Neutrophil (primary cell): ENCODE results near the gene CSRNP2.

ENCODE experiments used
- H3K27ac ChIP-seq: fragments of 200-600 bp; sonication (generic); 2 replicates; pipeline ENCODE4 v1.5.1; 2016; ENCODE audit warnings: mild to moderate bottlenecking, moderate library complexity
- H3K27me3 ChIP-seq: fragments of 200-600 bp; sonication (generic); 2 replicates; pipeline ENCODE4 v1.6.0; 2016; ENCODE audit warnings: mild to moderate bottlenecking
- H3K36me3 ChIP-seq: fragments of 200-600 bp; sonication (generic); 2 replicates; pipeline ENCODE4 v1.5.1; 2017
- H3K4me1 ChIP-seq, 2 experiments: fragments of 200-600 bp in 1 of 2; sonication (generic) in 1 of 2; 1 replicate in 1 of 2; 2 replicates in 1 of 2; pipeline versions ENCODE4 v1.5.1 to v1.6.1; 2013 to 2016; ENCODE audit warnings: low read depth in 1 of 2, low read length in 1 of 2, mild to moderate bottlenecking in 1 of 2, moderate library complexity in 1 of 2; ENCODE audit not compliant: control insufficient read depth in 1 of 2, insufficient read depth in 1 of 2
- H3K4me3 ChIP-seq, 2 experiments: fragments of 200-600 bp in 1 of 2; sonication (generic) in 1 of 2; 1 replicate in 1 of 2; 2 replicates in 1 of 2; pipeline ENCODE4 v1.5.1; 2013 to 2016; ENCODE audit warnings: low read depth in 1 of 2, low read length in 1 of 2, mild to moderate bottlenecking in 1 of 2, moderate library complexity in 1 of 2
- H3K9me3 ChIP-seq: fragments of 200-600 bp; sonication (generic); 2 replicates; pipeline ENCODE4 v1.5.1; 2016
- CTCF ChIP-seq: fragments of 200-600 bp; sonication (generic); IDR thresholded peaks from 2 replicates; pipeline ENCODE4 v1.5.1; 2016; ENCODE audit warnings: antibody characterized with exemption

Gene CSRNP2

GRCh38 chr12:51067229-51067628, 16.2 kb downstream of the CSRNP2 start:
- H3K4me3 ChIP-seq: no peak overlapping the region
- no peak overlapping the region for H3K27ac ChIP-seq
- TF ChIP-seq CTCF: no peak
- H3K9me3 ChIP-seq: no peaks in the 10 kb centered on the region
- no peaks in the 10 kb centered on the region for H3K27me3 ChIP-seq
- peaks cover 73% of the 10 kb centered on the region for H3K36me3 ChIP-seq
- peaks cover 5 to 6% of the 10 kb centered on the region in 2 experiments for H3K4me1 ChIP-seq

- no peak overlapping the region for H3K4me3 ChIP-seq
- H3K27ac ChIP-seq: no peak overlapping the region
- no peak for TF ChIP-seq CTCF
- H3K27me3 ChIP-seq: no peaks in the 10 kb centered on the region
- H3K4me1 ChIP-seq: peaks cover 5 to 6% of the 10 kb centered on the region in 2 experiments
- H3K9me3 ChIP-seq: no peaks in the 10 kb centered on the region
- peaks cover 80% of the 10 kb centered on the region for H3K36me3 ChIP-seq
Measured at GRCh38 chr12:51065530-51065929, 17.9 kb downstream of the CSRNP2 start.

- H3K36me3 ChIP-seq: peaks cover 99% of the 10 kb centered on the region
- H3K4me1 ChIP-seq: no peaks in the 10 kb centered on the region
- no peaks in the 10 kb centered on the region for H3K27me3 ChIP-seq
- TF ChIP-seq CTCF: no peak
- no peaks in the 10 kb centered on the region for H3K9me3 ChIP-seq
- no peak overlapping the region for H3K4me3 ChIP-seq
- no peak overlapping the region for H3K27ac ChIP-seq
Measured at GRCh38 chr12:51062631-51063397, 20.6 kb downstream of the CSRNP2 start.

GRCh38 chr12:51059086-51059485, 24.3 kb downstream of the CSRNP2 start:
- Histone ChIP-seq H3K27ac (no peak overlapping the region), H3K4me1 (no peaks in the 10 kb centered on the region), H3K9me3 (no peaks in the 10 kb centered on the region), H3K27me3 (no peaks in the 10 kb centered on the region), H3K4me3 (no peak overlapping the region), H3K36me3 (peaks cover 98% of the 10 kb centered on the region)
- TF ChIP-seq CTCF: no peak

DNA sequence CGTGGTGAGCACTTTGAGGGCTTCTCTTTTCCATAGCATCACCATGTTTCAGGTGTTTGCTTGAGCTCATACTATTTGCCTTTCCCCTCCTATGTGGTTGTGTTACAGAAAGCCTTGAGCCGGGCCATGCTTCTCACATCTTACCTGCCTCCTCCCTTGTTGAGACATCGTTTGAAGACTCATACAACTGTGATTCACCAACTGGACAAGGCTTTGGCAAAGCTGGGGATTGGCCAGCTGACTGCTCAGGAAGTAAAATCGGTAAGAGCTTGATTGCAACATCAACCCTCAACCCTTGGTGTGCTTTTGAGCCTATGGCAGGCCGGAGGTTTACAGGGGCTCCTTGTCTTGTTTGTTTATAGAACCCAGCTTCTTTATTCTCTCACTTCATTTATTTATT, 27.2 kb downstream of the CSRNP2 start:
- H3K4me1 ChIP-seq: no peaks in the 10 kb centered on the region
- H3K9me3 ChIP-seq: no peaks in the 10 kb centered on the region
- peaks cover 86% of the 10 kb centered on the region for H3K36me3 ChIP-seq
- no peaks in the 10 kb centered on the region for H3K27me3 ChIP-seq
- no peak overlapping the region for H3K4me3 ChIP-seq
- no peak overlapping the region for H3K27ac ChIP-seq
- no peak for TF ChIP-seq CTCF
